HepG2 (cell line): ENCODE data around the gene ORMDL3. TPM values are rescaled to one million over a fixed set of nuclear protein-coding genes. Genes with fewer than 3 reads are reported as not detected.

Source experiments
- ADNP ChIP-seq: sonication (generic); formaldehyde crosslinking; IDR thresholded peaks from 2 replicates; pipeline ENCODE4 v1.4.0; 2020; ENCODE audit warnings: missing genetic modification reagents
- BRD4 ChIP-seq: sonication (generic); formaldehyde crosslinking; IDR thresholded peaks from 2 replicates; pipeline ENCODE4 v1.4.0; 2020; ENCODE audit warnings: missing genetic modification reagents
- CEBPB ChIP-seq: IDR thresholded peaks from 2 replicates; pipeline ENCODE4 v1.6.1; 2011; ENCODE audit warnings: low read depth, low read length, improper control_type of control experiment, borderline replicate concordance
- EP300 ChIP-seq, 3 experiments: sonication (generic) in 1 of 3; formaldehyde crosslinking in 1 of 3; IDR thresholded peaks; 2 replicates each; pipeline versions ENCODE4 v1.5.1 to v1.6.1; 2011 to 2020; ENCODE audit warnings: low read depth in 2 of 3, low read length in 2 of 3, borderline replicate concordance in 1 of 3, improper control_type of control experiment in 1 of 3, mild to moderate bottlenecking in 1 of 3, missing genetic modification reagents in 1 of 3, moderate library complexity in 1 of 3
- ESRRA ChIP-seq: sonication (generic); formaldehyde crosslinking; IDR thresholded peaks from 2 replicates; pipeline ENCODE4 v1.5.1; 2020; ENCODE audit warnings: mild to moderate bottlenecking, low read depth, missing genetic modification reagents
- HOXA3 ChIP-seq: sonication (generic); formaldehyde crosslinking; IDR thresholded peaks from 2 replicates; pipeline ENCODE4 v1.5.0; 2020; ENCODE audit warnings: missing genetic modification reagents
- HOXA9 ChIP-seq: sonication (generic); formaldehyde crosslinking; IDR thresholded peaks from 2 replicates; pipeline ENCODE4 v1.8.1; 2022; ENCODE audit warnings: missing genetic modification reagents, mild to moderate bottlenecking, moderate library complexity, borderline replicate concordance
- ISL2 ChIP-seq: sonication (generic); formaldehyde crosslinking; IDR thresholded peaks from 2 replicates; pipeline ENCODE4 v1.5.0; 2020; ENCODE audit warnings: missing genetic modification reagents
- KAT2B ChIP-seq: fragments of 150-350 bp; IDR thresholded peaks from 2 replicates; pipeline ENCODE4 v1.6.1; 2014; ENCODE audit warnings: low read depth, low read length, borderline replicate concordance
- MED1 ChIP-seq: sonication (generic); formaldehyde crosslinking; IDR thresholded peaks from 2 replicates; pipeline ENCODE4 v1.4.0; 2020; ENCODE audit warnings: missing genetic modification reagents
- NONO ChIP-seq, 2 experiments: fragments of 450-650 bp in 1 of 2; sonication (generic) in 1 of 2; formaldehyde crosslinking in 1 of 2; IDR thresholded peaks in 1 of 2; conservative IDR thresholded peaks in 1 of 2; 2 replicates each; pipeline versions ENCODE4 v1.6.1 to v1.8.0; 2017 to 2022; ENCODE audit warnings: mild to moderate bottlenecking in 1 of 2, missing genetic modification reagents in 1 of 2, moderate library complexity in 1 of 2
- PHB2 ChIP-seq: fragments of 450-650 bp; IDR thresholded peaks from 2 replicates; pipeline ENCODE4 v1.6.1; 2018; ENCODE audit not compliant: partially characterized antibody
- REXO4 ChIP-seq: sonication (generic); formaldehyde crosslinking; IDR thresholded peaks from 2 replicates; pipeline ENCODE4 v1.8.0; 2022; ENCODE audit warnings: missing genetic modification reagents, mild to moderate bottlenecking, borderline replicate concordance
- ZBTB42 ChIP-seq: sonication (generic); formaldehyde crosslinking; IDR thresholded peaks from 2 replicates; pipeline ENCODE4 v1.5.0; 2020; ENCODE audit warnings: mild to moderate bottlenecking, missing genetic modification reagents
- ZFYVE20 ChIP-seq: sonication (generic); formaldehyde crosslinking; IDR thresholded peaks from 2 replicates; pipeline ENCODE4 v1.8.0; 2023; ENCODE audit warnings: low read depth, mild to moderate bottlenecking, moderate library complexity, missing genetic modification reagents, borderline replicate concordance
- ZNF33A ChIP-seq: sonication (generic); formaldehyde crosslinking; IDR thresholded peaks from 2 replicates; pipeline ENCODE4 v1.5.1; 2020; ENCODE audit warnings: missing genetic modification reagents, mild to moderate bottlenecking, moderate library complexity, borderline replicate concordance
- ZNF350 ChIP-seq: sonication (generic); formaldehyde crosslinking; IDR thresholded peaks from 2 replicates; pipeline ENCODE4 v1.4.0; 2020; ENCODE audit warnings: mild to moderate bottlenecking, low read depth, missing genetic modification reagents, borderline replicate concordance
- ZNF572 ChIP-seq: sonication (generic); formaldehyde crosslinking; IDR thresholded peaks from 2 replicates; pipeline ENCODE4 v1.5.1; 2020; ENCODE audit warnings: mild to moderate bottlenecking, missing genetic modification reagents
- ZNF577 ChIP-seq: sonication (generic); formaldehyde crosslinking; IDR thresholded peaks from 2 replicates; pipeline ENCODE4 v1.4.0; 2020; ENCODE audit warnings: mild to moderate bottlenecking, low read depth, missing genetic modification reagents, borderline replicate concordance
- ZNF674 ChIP-seq: sonication (generic); formaldehyde crosslinking; IDR thresholded peaks from 2 replicates; pipeline ENCODE4 v1.5.0; 2020; ENCODE audit warnings: low read depth, mild to moderate bottlenecking, missing genetic modification reagents
- ZNF780A ChIP-seq: sonication (generic); formaldehyde crosslinking; IDR thresholded peaks from 2 replicates; pipeline ENCODE4 v1.8.0; 2022; ENCODE audit warnings: mild to moderate bottlenecking, missing genetic modification reagents, moderate library complexity
- ZNF782 ChIP-seq: sonication (generic); formaldehyde crosslinking; IDR thresholded peaks from 2 replicates; pipeline ENCODE4 v1.4.0; 2020; ENCODE audit warnings: missing genetic modification reagents, mild to moderate bottlenecking, borderline replicate concordance
- ZSCAN25 ChIP-seq: sonication (generic); formaldehyde crosslinking; IDR thresholded peaks from 2 replicates; pipeline ENCODE4 v1.8.0; 2022; ENCODE audit warnings: mild to moderate bottlenecking, missing genetic modification reagents
- polyA plus RNA-seq, 8 experiments: library from polyadenylated mRNA; depleted of rRNA in 3 of 8; stranded (reverse) in 7 of 8; unstranded in 1 of 8; fragments of >200 nt; fragmentation: Illumina TruSeq in 4 of 8; extraction: Trizol in 4 of 8; gene quantifications; 2 replicates each; pipeline versions ENCODE4 v1.2.1 to v1.2.3, GENCODE V29; 2011 to 2016; ENCODE audit warnings: low read depth in 4 of 8, missing spikeins in 1 of 8, mixed read lengths in 1 of 8; ENCODE audit not compliant: insufficient read depth in 1 of 8
- total RNA-seq, 5 experiments: library from RNA; depleted of rRNA; stranded (reverse); fragments of >200 nt; fragmentation: Illumina TruSeq; extraction: Trizol; gene quantifications; 2 replicates each; pipeline ENCODE4 v1.2.3, GENCODE V29; 2016; ENCODE audit warnings: low read depth in 1 of 5
- TF ChIP-seq, protein P1 (sequence below): sonication (generic); formaldehyde crosslinking; IDR thresholded peaks from 2 replicates; pipeline ENCODE4 v1.8.1; 2023; ENCODE audit warnings: missing genetic modification reagents, mild to moderate bottlenecking, borderline replicate concordance
- TF ChIP-seq, protein P2 (sequence below): sonication (generic); formaldehyde crosslinking; conservative IDR thresholded peaks from 2 replicates; pipeline ENCODE4 v1.8.1; 2023; ENCODE audit warnings: missing genetic modification reagents
- TF ChIP-seq, protein P3 (sequence below): IDR thresholded peaks from 2 replicates; pipeline ENCODE4 v1.6.1; 2016; ENCODE audit warnings: mild to moderate bottlenecking, missing biosample characterization, missing genetic modification reagents
- TF ChIP-seq, protein P4 (sequence below): sonication (generic); formaldehyde crosslinking; IDR thresholded peaks from 2 replicates; pipeline ENCODE4 v1.4.0; 2020; ENCODE audit warnings: mild to moderate bottlenecking, missing genetic modification reagents

ORMDL3 gene
- total and polyA plus RNA-seq, 2 of the 13 experiments (the other 11 are each of a cell fraction or from before 2014, with no cell fraction given), result 181 to 384 TPM

DNA sequence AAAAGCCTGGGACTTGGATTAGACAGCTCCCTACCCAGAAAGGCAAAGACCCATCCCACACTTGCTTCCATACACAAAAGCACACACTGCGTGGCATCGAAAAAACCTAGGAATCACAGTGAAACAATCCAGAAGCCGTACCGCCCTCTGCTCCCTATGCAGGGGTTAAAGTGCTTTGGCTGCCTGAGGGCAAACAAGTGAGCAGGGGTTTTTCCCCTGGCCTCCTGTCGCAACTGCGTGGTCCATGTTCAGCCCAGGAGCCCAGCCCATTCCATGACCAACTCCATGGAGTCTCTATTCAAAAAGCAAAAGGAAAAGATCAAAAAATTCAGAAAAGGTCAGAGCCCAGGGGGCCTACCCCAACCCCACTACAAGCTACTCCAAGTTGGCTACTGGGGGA, 5.4 kb downstream of the ORMDL3 start (continued):
- TF ChIP-seq ISL2 (no peak), ZSCAN25 (no peak), CEBPB (0 out of 2 replicates have a peak, but pooled peaks have one; percentile 14), ZNF780A (CRISPR knock-in tag) (no peak), ZNF577 (CRISPR knock-in tag) (no peak), ZFYVE20 (0 out of 2 replicates have a peak, but pooled peaks have one; percentile 27), PHB2 (no peak), ZNF33A (no peak), ZBTB42 (no peak), KAT2B (no peak), ZNF782 (CRISPR knock-in tag) (no peak), ZNF572 (CRISPR knock-in tag) (no peak), REXO4 (no peak), HOXA9 (CRISPR knock-in tag) (no peak), BRD4 (no peak), ESRRA (no peak), MED1 (peak; percentile 33; the same call in 1 of the 2 replicates), ADNP (no peak), NONO (IDR thresholded peaks at IDR 0.05) (no peak), NONO (CRISPR knock-in tag; conservative IDR thresholded peaks at IDR 0.05) (no peak), ZNF674 (CRISPR knock-in tag) (no peak), ZNF350 (CRISPR knock-in tag) (0 out of 2 replicates have a peak, but pooled peaks have one; percentile 7), HOXA3 (peak; percentile 47; the same call in 1 of the 2 replicates), EP300 (IDR thresholded peaks at IDR 0.05; ENCODE audit: low read depth in 2 of 2, low read length in 2 of 2) (0 out of 4 replicates have a peak, but pooled peaks of 1 of the 2 experiments have one; percentile 10), EP300 (CRISPR knock-in tag; IDR thresholded peaks at IDR 0.05; ENCODE audit: borderline replicate concordance) (no peak)
- TF ChIP-seq, protein P1, sequence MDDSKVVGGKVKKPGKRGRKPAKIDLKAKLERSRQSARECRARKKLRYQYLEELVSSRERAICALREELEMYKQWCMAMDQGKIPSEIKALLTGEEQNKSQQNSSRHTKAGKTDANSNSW, result no peak
- TF ChIP-seq, protein P2, sequence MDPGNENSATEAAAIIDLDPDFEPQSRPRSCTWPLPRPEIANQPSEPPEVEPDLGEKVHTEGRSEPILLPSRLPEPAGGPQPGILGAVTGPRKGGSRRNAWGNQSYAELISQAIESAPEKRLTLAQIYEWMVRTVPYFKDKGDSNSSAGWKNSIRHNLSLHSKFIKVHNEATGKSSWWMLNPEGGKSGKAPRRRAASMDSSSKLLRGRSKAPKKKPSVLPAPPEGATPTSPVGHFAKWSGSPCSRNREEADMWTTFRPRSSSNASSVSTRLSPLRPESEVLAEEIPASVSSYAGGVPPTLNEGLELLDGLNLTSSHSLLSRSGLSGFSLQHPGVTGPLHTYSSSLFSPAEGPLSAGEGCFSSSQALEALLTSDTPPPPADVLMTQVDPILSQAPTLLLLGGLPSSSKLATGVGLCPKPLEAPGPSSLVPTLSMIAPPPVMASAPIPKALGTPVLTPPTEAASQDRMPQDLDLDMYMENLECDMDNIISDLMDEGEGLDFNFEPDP (CRISPR knock-in tag), result no peak
- TF ChIP-seq, protein P3, sequence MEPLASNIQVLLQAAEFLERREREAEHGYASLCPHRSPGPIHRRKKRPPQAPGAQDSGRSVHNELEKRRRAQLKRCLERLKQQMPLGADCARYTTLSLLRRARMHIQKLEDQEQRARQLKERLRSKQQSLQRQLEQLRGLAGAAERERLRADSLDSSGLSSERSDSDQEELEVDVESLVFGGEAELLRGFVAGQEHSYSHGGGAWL (CRISPR knock-in tag), result no peak
- TF ChIP-seq, protein P4, sequence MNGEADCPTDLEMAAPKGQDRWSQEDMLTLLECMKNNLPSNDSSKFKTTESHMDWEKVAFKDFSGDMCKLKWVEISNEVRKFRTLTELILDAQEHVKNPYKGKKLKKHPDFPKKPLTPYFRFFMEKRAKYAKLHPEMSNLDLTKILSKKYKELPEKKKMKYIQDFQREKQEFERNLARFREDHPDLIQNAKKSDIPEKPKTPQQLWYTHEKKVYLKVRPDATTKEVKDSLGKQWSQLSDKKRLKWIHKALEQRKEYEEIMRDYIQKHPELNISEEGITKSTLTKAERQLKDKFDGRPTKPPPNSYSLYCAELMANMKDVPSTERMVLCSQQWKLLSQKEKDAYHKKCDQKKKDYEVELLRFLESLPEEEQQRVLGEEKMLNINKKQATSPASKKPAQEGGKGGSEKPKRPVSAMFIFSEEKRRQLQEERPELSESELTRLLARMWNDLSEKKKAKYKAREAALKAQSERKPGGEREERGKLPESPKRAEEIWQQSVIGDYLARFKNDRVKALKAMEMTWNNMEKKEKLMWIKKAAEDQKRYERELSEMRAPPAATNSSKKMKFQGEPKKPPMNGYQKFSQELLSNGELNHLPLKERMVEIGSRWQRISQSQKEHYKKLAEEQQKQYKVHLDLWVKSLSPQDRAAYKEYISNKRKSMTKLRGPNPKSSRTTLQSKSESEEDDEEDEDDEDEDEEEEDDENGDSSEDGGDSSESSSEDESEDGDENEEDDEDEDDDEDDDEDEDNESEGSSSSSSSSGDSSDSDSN (CRISPR knock-in tag), result 0 out of 2 replicates have a peak, but pooled peaks have one; percentile 16
